MM.1S (cell line): ENCODE data around the gene PRDM12.

Experiments
- CTCF ChIP-seq: fragments of 300-600 bp; sonication (generic); IDR thresholded peaks from 2 replicates; pipeline ENCODE4 v1.5.1; 2016; ENCODE audit warnings: antibody characterized with exemption, low read length, mixed read lengths
- EZH2 ChIP-seq: fragments of 300-600 bp; sonication (generic); optimal IDR thresholded peaks from 2 replicates; pipeline ENCODE3; 2017; ENCODE audit warnings: low read depth, mild to moderate bottlenecking, antibody characterized with exemption, low read length, mixed read lengths
- EZH2phosphoT487 ChIP-seq: fragments of 300-600 bp; sonication (generic); IDR thresholded peaks from 2 replicates; pipeline ENCODE4 v1.6.1; 2018; ENCODE audit warnings: antibody characterized with exemption, low read length

DNA sequence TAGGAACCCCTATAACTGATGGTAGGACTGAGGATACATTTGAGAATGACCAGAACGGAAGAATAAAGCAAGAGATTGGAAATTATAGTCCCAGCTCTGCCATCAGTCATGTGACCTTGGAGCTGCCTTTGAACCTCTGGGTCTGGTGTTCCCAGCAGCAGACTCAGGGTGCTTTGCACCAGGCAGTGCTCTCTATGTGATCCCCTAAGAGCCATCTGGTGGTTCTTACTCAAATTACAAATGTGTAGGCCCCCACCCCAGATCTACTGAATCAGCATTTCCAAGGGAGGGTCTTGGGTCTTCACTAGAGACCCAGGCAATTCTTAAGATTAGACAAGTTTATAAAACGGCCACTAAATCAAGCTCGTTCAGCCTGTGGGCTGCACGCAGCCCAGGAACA is 40.2 kb upstream of the PRDM12 start:
- TF ChIP-seq CTCF (no peak), EZH2 (no peak), EZH2phosphoT487 (no peak)
